GM21717 (cell line): ENCODE data around the gene NHP2.
"Not testable (repeated sequence)": the region's sequence is repeated elsewhere in the genome, so short reads cannot be mapped to it uniquely, and the experiment has no call there.

Experiments used
- ATAC-seq: cut with Tn5 transposase; IDR thresholded peaks from one replicate; pipeline ENCODE4 v1.9.1; 2021; ENCODE audit warnings: mild to moderate bottlenecking, moderate library complexity; ENCODE audit not compliant: unreplicated experiment

Gene NHP2

DNA sequence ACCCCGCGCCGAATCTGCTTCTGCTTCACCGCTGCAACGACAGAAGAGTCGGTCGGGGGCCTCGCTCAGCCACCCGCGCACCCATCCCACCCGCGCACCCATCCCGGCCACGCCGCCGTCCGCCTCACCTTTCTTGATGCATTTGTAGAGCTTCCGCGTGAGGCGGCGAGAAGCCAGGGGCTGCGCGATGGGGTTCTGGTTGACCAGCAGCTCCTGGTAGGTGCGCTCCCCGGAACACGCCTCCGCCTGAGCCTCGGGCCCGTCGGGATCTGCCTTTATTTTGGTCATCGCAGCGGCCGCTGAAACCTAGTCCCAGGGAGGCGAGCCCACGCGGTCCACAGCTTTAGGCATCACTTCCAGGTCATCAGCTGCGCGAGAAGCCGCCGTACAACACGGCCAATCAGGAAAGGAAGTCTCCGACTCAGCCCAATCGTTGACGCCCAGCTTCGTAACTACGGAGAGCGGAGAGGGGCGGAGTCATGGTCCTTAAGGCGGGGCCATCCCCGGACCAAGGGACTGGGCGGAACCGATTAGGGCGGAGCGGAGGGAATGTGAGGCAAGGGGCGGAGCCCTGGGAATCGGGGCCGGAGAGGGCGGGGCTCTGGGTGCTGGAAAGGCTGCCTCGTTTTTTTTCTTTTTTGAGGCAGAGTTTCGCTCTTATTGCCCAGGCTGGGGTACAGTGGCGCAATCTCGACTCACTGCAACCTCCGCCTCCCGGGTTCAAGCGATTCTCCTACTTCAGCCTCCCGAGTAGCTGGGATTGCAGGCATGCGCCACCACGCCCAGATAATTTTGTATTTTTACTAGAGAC, at the start of gene NHP2:
TSS of gene NHP2 (minus strand) at position 356 of the 811 bp plus-strand sequence. CDS start at position 288, 68 bp downstream.
- peak; percentile 97 for ATAC-seq

DNA sequence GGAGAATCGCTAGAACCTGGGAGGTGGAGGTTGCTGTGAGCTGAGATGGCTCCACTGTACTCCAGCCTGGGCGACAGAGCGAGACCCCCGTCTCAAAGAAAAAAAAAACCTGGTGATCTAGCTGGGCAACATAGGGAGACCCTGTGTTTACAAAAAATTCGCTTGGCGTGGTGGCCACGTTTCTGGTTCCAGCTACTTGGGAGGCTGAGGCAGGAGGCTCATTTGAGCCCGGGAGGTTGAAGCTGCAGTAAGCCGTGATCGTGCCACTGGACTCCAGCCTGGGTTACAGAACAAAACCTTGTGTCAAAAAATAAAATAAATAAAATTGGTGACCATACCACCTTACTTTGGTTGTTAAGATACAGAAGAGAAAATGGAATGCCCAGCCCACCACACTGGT, 48.9 kb upstream of the NHP2 start:
- no peak for ATAC-seq

- no peak for ATAC-seq
Measured at GRCh38 chr5:178201927-178202235, 48.2 kb upstream of the NHP2 start.

DNA sequence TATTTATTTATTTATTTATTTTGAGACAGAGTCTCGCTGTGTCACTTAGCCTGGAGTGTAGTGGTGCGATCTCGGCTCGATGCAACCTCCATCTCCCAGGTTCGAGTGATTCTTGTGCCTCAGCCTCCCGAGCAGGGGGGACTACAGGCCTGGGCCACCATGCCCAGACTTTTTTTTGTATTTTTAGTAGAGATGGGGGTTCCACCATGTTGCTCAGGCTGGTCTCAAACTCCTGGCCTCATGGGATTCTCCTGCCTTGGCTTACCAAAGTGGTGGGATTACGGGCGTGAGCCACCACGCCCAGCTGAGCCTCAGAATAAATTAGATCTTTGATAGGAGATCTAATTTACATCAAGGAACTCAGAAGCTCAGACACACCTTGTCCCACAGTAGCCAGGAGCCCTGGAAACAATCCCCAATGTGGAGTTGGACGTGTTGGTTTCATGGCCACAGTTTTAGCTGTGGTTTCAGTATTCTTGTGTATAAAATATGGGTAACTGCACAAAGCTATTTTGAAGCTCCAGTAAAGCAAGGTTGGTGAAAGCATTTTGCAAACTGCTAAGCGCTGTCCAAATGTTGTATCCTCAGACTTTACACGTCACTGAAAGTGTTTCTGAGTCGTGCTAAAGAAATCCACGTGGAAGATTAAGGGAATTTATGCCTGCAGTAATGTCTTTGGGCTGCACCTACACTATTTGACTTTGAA, 47.7 kb upstream of the NHP2 start:
- ATAC-seq, result no peak

DNA sequence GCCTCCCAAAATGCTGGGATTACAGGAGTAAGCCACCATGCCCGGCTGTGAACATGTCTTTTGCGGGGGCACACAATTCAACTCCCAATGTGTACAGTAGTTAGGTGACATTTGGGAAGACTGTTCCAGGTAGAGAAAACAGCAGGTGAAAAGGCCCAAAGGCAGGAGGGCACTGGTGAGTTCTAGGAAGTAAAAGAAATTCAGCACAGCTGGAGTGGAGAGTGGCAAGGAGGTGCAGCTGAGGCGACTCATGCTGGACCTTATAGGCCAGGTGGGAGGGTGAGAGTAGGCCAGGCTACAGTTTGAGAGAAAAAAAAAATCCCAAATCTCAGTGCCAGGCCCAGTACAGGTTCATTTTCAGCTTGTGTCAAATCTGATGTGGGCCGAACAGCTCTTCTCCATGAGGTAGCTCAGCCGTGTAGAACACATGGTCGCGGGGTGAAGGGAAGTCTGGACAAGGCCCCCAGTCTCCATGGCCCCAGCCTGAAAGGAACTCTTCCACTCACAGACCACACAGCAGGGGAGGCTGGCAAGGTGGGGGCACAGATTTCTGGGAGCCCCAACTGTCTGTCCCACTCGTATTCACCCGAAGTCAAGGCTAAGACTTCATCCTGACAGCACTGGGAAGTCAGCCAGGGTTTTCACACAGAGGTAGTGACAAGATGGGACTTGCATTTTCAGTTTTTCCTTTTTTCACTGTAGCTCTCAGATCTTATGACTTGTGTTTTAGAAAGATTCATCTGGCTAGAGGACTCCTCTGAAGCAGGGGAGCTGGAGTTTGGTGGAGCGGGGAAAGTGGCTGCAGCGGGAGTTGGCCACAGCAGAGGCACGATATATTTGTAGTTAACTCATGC, 46.1 kb upstream of the NHP2 start:
- ATAC-seq, result no peak

GRCh38 chr5:178198706-178199105, 45.0 kb upstream of the NHP2 start:
- no peak for ATAC-seq

- ATAC-seq, result not testable (repeated sequence)
Measured at GRCh38 chr5:178198151-178198550, 44.5 kb upstream of the NHP2 start.

DNA sequence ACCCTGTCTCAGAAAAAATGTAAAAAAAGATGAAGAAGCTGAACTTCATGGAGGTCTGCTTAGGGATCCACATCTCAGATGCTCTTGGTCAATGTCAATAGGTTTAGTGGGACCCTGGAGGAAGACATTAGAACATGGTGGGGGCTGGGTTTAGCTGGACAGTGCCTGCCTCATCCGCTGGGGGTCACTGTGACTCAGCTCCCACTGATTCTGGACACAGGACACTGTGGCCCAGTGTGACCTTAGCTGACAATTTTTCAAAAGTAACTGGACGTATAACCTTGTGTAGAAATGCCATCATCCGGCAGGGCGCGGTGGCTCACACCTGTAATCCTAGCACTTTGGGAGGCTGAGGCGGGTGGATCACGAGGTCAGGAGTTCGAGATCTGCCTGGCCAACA, 43.3 kb upstream of the NHP2 start:
- no peak for ATAC-seq

DNA sequence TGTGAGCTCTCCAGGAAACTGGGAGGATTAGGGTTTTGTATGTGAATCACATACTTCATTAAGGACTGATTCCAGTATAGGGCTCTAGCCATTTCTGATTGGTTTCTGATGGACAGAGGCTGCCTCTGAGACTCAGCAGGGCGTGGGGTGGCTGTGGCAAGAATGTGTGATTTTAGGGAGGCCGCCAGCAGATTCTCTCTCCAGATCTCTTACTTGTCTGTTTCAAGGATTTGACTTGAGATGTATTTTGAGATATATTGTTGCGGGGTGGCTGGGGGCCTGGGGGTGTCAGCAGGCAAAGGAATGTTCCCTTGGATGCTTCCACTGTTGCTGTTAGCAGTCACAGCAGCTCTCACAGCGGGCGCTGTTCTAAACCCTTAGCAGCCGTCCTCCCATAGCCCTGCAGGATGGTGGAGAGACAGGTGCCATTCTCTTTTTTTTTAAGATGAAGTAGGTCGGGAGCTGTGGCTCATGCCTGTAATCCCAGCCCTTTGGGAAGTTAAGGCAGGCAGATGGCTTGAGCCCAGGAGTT, 42.7 kb upstream of the NHP2 start:
- ATAC-seq, result no peak

DNA sequence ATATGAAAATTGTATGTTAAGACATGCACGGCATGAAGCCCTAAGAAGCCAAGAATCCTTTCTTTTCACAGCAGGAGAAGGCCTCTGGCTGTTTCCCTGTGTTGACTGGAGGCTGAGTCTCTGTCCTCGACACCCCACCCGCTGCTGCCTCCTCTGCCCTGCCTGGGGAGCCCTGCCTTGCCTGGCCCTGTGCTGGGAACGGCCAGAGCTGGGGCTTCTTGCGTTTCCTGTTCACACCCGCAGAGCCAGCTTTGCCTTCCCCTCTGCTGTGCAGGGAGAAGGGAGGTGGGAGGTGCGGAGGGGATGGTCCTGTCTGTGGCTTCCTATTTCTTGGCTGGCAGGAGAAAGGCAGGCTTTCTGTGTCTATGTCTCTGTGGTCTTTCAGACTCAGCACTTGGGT, 40.3 kb upstream of the NHP2 start:
- ATAC-seq, result no peak

DNA sequence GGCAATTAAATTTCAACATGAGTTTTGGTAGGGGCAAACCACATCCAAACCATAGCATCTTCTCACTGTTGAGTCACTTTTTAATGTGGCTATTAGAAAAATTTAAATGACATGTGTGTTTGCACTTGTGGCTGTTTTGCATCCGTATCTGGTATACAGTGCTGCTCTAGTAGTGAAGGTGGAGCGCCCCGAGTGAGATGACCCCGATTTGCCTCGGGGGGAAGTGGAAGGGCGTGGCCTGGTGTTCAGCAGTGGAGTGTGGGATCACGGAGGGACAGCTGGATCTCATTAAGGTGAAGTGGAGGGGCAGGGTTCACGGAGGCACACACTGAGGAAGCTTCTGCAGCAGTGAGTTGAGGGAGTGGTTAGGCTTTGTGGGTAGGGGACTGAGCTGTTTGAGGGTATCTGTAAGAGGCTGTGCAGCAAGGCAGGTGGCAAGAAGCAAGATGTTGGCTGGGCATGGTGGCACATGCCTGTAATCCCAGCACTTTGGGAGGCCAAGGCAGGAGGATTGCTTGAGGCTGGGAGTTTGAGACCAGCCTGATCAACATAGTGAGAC, 39.6 kb upstream of the NHP2 start:
- no peak for ATAC-seq

DNA sequence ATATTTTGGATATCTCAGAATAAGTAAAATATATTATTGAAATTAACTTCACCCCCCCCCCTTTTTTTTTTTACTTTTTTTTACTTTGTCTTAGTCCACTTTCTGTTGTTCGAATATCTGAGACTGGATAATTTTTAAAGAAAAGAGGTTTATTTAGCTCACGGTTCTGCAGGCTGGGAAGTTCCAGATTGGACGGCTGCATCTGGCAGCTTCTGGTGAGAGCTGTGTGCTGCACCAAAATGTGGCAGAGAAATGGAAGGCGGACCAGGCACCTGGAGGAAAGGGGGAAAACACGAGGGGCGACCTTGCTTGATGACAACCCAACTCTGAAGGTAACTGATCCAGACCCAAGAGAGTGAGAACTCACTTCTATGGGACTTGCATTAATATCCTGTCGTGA, 39.1 kb upstream of the NHP2 start:
- ATAC-seq, result no peak

DNA sequence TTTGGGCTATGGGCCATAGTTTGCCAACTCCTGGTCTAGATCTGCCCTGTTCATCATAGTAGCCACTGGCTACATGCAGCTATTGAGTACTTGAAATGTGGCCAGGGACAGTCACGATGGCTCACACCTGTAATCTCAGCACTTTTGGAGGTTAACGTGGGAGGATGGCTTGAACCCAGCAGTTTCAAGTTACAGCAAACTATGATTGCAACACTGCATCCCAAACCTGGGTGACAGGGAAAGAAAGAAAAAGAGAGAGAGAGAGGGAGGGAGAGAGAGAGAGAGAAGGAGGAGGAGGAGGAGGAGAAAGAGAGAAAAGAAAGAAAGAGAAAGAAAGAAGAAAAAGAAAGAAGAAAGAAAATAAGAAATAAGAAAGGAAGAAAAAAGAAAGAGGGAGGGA, 38.6 kb upstream of the NHP2 start:
- ATAC-seq, result no peak

- ATAC-seq, result no peak
Measured at GRCh38 chr5:178191661-178192060, 38.0 kb upstream of the NHP2 start.

DNA sequence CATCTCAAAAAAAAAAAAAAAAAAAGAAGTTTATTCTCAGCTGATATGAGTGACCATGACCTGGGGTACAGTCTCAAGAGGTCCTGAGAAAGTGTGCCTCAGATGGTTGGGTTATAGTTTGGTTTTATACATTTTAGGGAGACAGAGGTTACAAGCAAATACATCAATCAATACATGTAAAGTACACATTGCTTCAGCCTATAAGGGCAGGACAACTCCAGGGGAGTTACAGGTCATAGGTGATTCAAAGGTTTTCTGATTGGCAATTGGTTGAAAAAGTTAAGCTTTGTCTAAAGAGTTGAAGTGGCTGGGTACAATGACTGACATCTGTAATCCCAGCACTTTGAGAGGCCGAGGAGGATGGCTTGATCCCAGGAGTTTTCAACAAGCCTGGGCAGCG, 35.7 kb upstream of the NHP2 start:
- no peak for ATAC-seq

DNA sequence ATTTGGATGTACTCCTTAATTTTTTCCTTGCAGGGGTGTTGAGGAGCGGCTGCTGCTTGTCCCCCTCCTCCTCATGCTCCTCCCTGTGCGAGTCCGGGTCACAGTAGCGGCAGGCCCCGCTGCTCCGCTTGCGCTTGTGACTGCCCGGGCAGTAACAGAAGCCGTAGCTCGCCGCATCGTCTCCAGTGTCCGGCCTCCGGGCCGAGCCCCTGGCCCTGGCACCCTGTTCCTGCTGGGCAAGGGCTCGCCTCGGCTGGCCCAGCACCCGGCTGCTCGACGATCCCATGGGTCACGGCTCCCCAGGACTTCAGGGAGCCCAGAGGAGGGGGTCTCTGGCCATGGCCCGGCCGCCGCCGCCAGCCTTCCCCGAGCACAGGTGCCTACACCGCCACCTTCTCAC, 33.3 kb upstream of the NHP2 start, which contains the start of gene GMCL2:
TSS of gene GMCL2 (minus strand) at position 358 of the 400 bp plus-strand sequence. CDS start at position 286, 72 bp downstream.
- ATAC-seq, result no peak

- ATAC-seq, result no peak
Measured at GRCh38 chr5:178186427-178186826, 32.7 kb upstream of the NHP2 start.

DNA sequence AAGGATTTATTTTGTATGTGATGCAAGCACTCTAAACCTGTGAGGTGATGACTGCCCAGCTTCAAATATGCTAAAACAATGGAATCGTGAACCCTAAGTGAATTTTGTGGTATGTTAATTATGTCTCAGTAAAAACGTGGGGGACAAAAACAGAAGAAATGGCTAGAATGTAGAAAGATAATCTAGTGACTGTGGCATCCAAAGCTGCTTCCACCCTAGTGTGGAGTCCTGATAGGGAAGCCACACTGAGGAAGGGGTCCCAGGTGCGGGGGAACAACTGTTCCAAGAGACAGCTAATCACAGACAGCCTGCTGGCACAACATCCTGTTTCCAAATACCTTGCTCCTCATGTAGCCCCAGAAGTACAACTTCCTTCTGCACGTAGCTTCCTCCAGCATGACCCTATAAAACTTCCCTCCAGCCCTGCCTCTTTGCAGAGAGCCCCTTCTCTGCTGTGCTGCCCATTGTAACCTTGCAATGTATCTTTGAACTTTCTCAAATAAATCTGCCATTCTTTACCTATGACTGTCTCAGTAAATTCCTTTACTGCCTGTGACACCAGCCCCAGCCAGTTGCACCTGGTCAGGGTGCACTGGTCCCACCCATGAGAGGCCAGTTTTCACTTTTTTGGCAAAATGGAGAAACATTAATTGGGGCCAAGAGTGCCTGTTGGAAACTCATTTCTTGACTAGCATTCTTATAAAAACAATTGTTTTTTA, 28.6 kb upstream of the NHP2 start:
- no peak for ATAC-seq

- no peak for ATAC-seq
Measured at GRCh38 chr5:178180141-178180863, 26.6 kb upstream of the NHP2 start.

DNA sequence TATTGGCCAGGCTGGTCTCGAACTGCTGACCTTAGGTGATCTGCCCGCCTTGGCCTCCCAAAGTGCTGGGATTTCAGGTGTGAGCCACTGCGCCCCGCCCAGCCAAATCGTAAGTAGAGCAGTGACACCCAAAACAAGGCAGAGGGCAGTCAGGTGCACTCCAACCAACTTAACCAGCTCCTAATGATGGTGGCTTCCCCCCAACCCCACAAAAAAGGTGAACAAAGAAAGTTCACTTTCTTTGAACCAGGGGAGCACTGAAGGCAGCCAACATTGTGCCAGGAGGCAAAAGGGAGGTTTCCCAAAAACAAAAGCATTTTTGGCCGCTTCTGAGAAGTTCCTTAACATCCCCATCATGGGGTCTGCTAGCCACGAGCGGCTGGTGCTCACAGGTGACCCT, 23.9 kb upstream of the NHP2 start:
- no peak for ATAC-seq
